ENCODE results near the gene KRTAP19-1. TPM values are rescaled to one million over a fixed set of nuclear protein-coding genes. Genes with fewer than 3 reads are reported as not detected.
"Not testable (repeated sequence)": the region's sequence is repeated elsewhere in the genome, so short reads cannot be mapped to it uniquely, and the experiment has no call there.

The KRTAP19-1 gene
- polyA plus RNA-seq (2013, experiment 1 of 2; ENCODE audit: insufficient read length) = not detected
- polyA plus RNA-seq (2013, experiment 2 of 2; ENCODE audit: insufficient read length) = not detected

DNA sequence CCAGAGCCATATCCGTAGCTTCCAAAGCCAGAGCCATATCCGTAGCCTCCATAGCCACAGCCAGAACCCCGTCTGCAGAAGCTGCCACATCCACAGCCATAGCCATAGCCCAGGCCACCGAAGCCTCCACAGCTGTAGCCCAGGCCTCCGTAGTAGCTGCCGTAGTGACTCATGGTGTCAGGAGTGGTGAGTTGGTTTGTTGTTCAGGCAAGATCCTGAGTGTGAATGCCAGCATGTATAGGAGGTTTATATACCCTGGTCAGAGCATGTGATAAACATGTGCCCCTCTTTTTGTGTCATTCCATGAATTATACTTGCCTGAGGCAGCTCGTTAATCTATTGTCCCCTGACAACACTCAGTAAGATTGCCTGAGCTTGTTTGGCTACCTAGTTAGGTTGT, at the start of gene KRTAP19-1:
Gene KRTAP19-1, minus strand, starts transcription at position 223 of the 400 bp plus-strand sequence. Its CDS starts 50 bp downstream, at position 173.
- no peak for DNase-seq

DNA sequence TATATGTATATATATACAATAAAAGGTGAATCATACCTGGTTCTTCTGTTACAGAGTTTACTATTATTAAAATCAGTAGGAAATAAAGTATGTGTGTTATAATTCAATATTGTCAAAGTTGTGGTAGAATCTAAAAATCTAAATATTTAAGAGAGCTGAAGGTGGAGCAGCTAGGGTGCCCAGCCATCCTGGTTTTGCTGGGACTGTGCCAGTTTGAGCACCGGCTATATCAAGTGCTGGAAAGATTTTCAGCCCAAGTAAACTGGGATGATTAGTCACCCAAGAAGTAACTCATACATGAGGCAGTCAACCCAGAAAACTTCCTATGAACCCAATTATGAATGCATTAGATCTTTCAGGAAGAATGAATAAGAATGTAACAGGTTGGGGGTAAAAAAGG, 38.7 kb upstream of the KRTAP19-1 start:
- DNase-seq = no peak

DNA sequence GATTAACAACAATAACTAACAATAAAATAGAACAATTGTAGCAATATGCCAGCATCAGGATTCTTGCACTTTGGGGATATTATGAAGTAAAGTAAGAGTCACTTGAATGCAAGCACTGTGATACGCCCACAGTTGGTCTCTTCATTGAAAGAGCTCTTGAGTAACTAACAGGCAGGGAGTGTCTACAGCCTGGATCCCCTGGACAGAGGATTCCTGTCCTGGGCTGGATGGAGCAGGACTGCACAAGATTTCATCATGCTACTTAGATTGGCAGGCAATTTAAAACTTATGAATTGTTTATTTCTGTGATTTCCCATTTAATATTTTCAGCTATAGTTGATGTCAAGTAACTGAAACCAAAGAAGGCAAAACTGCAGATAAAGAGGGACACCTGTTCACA, 35.5 kb upstream of the KRTAP19-1 start:
- no peak for DNase-seq

DNA sequence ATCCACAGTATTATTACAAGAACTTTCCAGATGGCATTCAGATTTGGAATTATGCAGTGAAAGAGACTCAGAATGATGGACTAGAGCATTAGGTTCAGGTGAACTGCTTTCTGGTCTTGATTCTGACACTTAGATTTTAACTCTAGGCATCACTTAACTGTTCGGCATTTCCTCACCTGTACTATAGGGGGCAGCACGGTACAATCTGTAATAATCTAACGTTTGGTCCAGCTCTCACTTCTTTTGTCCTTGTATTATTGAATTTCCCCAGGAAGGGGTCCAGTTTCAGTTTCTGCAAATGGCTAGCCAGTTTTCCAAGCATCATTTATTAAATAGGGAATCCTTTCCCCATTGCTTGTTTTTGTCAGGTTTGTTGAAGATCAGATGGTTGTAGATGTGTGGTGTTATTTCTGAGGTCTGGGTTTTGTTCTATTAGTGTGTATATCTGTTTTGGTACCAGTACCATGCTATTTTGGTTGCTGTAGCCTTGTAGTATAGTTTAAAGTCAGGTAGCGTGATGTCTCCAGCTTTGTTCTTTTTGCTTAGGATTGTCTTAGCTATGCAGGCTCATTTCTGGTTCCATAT, 25.5 kb upstream of the KRTAP19-1 start:
- DNase-seq = not testable (repeated sequence)

DNA sequence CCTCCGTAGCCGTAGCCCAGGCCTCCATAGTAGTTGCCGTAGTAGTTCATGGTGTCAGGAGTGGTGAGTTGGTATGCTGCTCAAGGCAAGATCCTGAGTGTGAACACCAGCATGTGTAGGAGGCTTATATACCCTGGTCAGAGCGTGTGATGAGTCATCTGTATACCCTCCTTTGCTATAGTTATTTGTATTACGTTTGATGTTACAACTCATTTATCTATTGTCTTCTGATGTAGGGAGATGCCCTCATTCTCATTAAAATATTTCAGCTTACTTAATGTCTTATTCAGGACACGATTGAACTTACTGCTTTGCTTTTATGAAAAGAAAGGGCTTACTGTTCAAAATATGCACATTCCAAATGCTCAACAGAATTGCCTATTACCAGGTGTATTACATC, 21.9 kb upstream of the KRTAP19-1 start, which contains the start of gene KRTAP19-5:
Gene KRTAP19-5, minus strand, starts transcription at position 101 of the 400 bp plus-strand sequence. Its CDS starts 51 bp downstream, at position 50.
- no peak for DNase-seq

DNA sequence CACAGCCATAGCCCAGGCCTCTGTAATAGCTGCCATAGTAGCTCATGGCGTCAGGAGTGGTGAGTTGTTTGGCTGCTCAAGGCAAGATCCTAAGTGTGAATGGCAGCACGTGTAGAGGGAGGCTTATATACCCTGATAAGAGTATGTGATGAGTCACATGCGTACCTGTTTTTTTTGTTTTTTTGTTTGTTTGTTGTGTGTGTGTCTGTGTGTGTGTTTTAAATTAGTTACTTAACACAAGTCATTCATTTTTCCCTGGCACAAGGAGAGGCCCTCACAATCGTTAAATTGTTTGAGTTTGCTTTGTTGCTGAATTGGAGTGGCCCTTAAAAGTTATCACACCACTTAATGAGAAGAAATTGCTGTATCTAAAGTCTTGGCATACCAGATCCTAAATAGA, 16.9 kb upstream of the KRTAP19-1 start, which contains the start of gene KRTAP19-4:
Gene KRTAP19-4, minus strand, starts transcription at position 101 of the 400 bp plus-strand sequence. Its CDS starts 55 bp downstream, at position 46.
- DNase-seq = no peak

DNA sequence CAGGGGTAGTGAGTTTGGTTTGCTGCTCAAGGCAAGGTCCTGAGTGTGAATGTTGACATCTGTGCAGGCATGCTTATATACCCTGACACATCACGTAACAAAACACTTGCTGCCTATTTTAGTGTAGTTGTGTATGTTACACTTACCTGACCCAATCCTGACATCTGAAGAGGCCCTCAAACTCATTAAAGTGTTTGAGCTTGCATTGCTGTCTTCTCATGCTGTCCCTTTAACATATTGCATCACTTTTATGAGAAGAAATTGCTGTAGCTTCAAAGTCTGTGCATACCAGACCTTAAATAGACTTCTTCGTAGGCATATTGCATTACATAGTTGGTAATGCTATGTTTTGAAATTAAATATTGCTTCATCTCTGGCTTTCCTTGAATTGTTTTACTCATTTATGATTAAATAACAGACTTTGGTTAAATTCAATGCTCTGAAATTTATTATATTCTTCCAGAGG, 11.8 kb upstream of the KRTAP19-1 start, which contains the start of gene KRTAP19-3:
Gene KRTAP19-3, minus strand, starts transcription at position 51 of the 466 bp plus-strand sequence. CDS start 56 bp downstream, outside the sequence.
- peak; percentile 16 for DNase-seq

DNA sequence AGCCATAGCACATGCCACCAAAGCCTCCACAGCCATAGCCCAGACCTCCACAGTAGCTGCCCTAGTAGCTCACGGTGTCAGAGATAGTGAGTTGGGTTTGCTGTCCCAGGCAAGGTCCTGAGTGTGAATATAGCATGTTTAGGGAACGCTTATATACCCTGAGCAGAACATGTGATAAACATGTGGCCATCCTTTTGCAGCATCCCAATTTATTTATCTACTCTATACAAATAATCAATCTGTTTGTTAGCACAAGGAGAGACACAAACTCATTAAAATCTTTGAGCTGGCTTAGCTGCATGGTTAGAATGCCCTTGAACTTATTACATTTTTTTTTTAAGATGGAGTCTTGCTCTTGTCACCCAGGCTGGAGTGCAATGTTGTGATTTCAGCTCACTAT, 7.2 kb upstream of the KRTAP19-1 start, which contains the start of gene KRTAP19-2:
Gene KRTAP19-2, minus strand, starts transcription at position 101 of the 400 bp plus-strand sequence. Its CDS starts 88 bp downstream, at position 13.
- DNase-seq = no peak

DNA sequence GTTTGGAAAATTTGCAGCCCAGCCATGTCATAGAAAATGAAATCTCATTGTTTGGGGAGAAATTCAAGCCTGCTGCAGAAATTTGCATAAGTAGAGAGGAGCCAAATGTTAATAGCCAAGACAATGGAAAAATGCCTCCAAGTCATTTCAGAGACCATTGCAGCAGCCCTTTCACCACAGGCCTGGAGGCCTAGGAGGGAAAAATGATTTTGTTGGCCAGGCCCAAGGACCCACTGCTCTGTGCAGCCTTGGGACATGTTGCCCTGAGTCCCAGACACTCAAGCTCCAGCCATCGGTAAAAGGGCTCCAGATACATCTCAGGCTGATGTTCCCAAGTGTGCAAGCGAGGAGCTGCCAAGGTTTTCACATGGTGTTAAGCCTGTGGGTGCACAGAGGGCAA, 6.0 kb upstream of the KRTAP19-1 start:
- DNase-seq = no peak

DNA sequence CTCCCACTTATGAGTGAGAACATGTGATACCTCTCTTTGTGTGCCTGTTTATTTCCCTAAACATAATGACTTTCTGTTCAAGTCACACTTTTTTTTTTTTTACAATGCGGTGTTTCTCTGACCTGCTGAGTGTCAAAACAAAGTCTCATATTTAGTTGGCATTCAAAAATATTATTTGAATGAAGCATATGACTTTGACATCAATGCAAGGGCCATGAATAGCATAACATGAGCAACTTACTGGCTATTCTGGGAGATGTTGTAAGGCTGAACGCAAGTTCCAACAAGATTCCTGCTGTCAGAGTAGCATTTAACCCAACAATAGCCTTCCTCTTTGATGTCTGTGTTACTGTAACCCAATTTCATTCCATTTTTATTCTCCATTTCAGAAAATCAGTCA, 2.0 kb upstream of the KRTAP19-1 start:
- no peak for DNase-seq

DNA sequence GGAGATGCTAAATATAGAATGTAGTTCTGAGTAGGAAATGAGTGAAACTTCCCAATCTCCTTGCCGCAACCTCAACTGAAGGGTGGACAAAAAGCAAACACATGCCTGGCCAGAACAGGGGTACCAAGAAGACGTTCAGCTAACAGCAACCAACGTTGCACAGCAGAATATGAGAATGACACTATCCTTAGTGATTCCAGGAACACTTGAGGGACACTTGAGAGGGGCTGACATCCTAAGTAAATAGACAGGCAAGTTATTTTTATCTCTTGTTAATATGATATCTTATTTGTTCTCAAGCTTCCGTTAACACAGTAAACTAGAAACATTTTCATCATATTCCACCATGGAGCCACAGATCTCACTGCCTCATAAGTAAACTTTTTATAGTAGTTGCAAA, 908 bp downstream of the KRTAP19-1 start:
- no peak for DNase-seq

DNA sequence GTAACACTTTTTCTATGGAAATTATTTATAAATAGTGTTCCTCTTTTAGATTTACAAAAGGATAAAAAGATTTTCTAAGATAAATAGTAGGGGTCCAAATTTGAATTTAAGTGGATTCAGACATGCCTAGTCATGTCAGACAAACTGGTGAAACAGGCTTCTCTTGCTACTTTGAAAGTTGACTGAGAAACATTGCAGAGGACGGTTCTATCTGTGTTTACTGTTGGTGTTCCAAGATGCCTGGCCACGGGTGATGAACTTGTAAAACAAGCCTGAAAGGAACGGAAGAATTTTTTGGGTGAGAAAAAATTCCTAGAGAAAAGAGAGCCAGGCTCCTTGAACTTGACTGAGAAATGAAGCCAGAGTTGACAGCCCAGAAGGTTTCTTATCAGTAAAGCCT, 2.2 kb downstream of the KRTAP19-1 start:
- no peak for DNase-seq

DNA sequence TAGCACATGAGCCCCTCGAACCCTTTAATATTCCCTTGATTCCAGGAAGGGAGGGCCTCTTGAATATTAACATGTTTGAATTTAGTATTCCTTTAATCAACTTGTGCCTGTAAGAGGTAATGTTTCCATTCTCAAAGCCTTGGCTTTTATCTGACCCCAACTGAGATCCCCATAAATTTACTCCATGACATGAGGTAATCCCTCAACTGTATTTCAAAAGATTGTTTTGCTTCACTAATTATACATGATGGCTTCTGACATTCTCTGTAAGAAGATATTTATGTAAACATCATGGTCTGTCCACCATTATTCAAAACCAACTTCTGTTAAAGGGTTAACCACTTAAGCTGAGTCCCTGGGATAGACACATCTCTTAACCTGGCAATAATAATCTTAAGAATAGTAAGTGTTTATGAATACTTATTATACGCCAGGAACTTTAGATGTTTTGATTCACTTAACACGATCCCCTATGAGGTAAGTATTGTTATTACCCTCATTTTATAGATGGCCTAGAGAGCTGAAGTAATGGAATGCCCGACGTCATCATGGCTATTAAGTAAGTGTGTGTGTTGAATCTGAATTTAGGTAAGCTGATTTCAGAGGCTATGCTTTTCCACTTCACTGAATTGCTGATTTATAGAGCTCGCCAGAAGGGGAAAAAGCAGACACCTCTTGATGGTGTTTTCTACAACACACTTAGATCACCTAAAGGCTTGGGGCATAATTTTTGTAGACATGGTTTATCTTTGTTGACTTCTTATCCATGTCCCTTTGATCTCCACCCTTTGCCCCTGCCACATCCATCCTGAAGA, 11.1 kb downstream of the KRTAP19-1 start:
- no peak for DNase-seq

DNA sequence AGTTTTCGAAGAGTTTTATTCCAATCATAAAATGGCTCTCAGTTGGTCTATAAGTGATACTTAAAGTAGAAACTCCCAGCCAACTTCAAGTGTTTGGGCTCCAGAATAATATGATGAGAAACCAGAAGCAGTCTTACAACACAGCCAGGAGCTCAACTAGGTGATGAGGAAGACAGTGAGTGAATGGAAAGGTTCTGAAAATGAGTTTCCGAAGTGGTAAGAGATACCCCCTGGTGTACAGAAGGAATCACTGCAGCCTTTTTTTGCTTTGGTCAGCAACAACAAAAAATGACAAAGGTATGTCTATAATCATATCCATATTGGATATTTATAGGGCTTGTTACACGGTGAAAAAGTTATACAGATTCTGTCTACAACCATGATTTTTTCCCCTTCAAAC, 16.5 kb downstream of the KRTAP19-1 start:
- peak; percentile 9 for DNase-seq

DNA sequence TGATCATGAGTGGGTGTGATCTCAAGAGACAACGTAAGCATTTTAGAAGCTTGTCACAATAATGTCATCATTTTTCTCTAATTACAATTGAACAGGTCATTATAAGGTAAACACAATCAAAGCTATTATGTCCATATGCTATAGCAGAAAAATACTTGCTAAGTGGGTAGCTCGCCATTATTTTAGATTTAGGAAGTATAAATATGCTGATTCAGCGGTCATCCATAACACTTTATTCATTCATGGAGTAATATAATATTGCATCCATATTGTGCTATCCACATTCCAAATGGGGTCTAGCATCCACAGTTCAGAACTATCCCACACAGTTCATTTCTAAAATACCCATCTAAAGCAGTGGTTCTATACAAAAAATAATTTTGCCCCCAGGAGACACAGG, 31.7 kb downstream of the KRTAP19-1 start:
- DNase-seq = no peak

DNA sequence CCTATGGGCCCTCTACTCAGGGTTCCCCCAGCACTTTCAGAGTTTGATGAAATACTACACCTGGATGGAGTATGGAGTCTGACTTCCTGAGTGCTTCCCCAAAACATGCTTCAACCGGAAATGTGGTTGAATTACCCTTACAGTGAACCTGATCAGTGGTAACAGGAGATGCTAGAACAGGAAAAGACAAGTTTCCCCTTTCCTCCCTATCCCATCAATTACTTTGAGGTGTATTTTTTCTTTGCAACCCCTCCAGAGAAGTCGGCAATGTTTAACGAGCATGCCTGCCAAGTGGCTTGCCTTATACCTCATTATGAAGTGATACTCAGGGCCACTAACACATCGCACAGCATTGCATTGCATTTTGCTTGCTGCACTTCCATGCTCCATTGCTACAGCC, 33.1 kb downstream of the KRTAP19-1 start:
- no peak for DNase-seq

DNA sequence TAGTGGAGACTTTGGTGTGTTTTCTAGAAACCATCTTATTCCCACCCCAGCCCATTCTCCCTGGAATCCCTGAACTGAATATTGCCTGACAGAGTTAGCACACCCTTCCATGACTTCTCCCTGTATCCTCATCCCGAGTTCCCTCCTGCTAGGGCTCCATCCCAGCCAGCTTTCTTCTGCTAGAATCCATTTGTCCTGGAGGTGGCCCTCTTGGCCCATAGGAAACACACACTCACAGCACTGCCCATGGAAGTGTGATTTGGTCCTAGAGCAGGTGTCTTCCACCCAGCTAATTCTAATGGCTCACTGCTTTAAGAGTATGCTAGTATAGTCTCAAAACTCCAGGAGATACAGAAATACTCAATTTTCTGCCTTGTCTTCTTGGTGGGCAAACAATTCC, 36.0 kb downstream of the KRTAP19-1 start:
- no peak for DNase-seq

DNA sequence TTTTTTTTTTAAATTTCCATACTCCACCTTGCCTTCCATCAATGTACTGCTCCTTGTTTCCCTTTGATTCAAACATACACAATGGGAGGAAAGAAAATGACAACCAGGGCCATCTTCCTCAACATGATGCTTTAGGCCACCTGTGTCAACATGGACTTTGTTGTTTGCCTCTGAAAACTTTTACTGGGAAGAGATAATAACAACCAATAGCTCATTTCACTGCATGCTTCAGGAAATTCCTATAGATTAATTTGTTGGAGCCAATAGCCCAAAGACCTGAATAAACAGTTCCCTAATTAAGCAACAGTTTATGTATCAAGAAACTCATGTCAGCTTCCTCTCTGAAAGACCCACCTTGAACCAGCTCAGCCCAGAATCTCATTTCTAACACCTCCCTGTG, 36.9 kb downstream of the KRTAP19-1 start:
- DNase-seq = no peak

DNA sequence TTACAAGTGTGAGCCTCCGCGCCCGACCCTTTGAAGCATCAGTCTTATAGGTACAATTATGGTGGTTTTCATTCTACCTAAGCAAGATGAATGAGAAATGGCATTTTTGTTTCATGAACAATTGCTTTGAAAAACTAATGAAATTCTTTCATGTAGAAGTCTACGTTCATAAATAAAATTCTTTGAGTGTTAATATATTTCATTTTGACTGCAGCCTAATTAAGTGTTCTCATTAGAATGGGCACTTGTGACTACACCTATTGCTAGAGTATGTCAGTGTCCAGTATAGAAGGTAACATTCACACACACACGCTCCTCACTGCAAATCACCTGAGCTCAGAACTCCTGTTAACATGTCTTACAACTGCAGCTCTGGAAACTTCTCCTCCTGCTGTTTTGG, 40.2 kb downstream of the KRTAP19-1 start, which contains the start of gene KRTAP15-1:
Gene KRTAP15-1, plus strand, starts transcription at position 301 of the 400 bp plus-strand sequence. Its CDS starts 53 bp downstream, at position 354.
- DNase-seq = no peak

DNA sequence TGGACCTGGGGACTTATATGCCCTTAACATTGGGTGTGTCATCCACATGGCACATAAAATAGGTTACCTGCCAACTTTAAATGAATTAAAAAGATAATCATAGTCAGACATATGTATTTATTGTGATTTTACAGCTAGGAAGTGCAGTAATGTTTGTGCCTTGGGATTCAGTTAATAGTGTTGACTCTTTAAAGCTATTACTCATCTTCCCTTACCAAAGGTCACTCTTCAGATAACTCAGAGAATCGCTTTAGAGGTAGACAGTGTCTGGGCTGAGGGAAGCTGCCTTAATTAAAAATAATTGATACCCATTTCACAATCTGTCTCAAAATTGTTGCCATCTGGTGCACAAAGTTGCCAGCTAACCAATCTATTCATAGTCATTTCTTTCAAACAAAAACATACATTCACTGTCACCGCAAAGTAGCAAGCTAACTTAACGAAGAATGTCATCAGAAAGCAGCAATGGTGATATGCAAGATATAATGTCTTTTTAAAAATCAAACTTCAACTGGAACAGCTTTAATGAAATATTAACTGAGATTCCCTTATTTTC, 43.1 kb downstream of the KRTAP19-1 start:
- no peak for DNase-seq

DNA sequence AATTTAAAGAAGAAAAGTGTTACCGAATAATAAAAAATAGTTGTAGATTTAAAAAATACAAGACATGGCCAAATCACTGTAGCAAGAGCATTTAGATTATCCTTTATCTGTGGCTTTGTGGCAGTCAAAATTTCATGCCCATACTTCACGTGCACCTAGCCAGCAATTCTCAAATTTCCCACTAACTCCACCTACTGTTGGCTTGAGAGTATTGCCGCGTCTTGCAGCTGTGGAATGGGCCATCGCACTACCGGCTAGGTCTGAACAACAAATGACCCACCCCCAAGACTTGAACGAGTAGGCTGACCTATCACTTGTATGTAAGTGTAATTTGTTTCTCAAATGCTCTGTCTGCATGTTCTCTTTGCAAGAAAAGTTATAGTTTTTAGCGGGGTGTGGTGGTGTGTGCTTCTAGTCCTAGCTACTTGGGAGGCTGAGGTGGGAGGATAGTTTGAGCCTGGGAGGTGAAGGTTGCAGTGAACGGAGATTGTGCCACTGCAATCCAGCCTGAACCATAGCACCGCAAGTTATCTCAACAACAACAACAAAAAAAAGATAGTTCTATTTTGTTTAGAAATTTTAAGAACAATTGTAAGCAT, 46.0 kb downstream of the KRTAP19-1 start:
- peak; percentile 40 for DNase-seq

DNA sequence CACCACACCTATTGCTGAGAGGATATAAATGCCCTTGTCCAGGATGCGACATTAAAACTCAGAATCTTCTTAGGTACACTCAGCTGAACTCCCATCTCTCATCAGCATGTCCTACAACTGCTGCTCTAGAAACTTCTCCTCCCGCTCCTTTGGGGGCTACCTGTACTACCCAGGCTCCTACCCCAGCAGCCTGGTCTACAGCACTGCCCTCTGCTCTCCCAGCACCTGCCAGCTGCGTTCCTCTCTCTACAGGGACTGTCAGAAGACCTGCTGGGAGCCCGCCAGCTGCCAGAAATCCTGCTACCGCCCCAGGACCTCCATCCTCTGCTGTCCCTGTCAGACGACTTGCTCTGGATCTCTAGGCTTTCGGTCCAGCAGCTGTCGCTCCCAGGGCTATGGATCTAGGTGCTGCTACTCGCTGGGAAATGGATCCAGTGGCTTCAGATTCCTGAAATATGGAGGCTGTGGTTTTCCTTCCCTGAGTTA, 50.0 kb downstream of the KRTAP19-1 start, which contains the start of gene KRTAP13-4:
Gene KRTAP13-4, plus strand, starts transcription at position 51 of the 486 bp plus-strand sequence. Its CDS starts 56 bp downstream, at position 107.
- no peak for DNase-seq

All from fibroblast of skin of back (primary cell).